Measurements from ENCODE around the gene ZAP70.
"Not testable (repeated sequence)": the region's sequence is repeated elsewhere in the genome, so short reads cannot be mapped to it uniquely, and the experiment has no call there.

ZAP70 gene

DNA sequence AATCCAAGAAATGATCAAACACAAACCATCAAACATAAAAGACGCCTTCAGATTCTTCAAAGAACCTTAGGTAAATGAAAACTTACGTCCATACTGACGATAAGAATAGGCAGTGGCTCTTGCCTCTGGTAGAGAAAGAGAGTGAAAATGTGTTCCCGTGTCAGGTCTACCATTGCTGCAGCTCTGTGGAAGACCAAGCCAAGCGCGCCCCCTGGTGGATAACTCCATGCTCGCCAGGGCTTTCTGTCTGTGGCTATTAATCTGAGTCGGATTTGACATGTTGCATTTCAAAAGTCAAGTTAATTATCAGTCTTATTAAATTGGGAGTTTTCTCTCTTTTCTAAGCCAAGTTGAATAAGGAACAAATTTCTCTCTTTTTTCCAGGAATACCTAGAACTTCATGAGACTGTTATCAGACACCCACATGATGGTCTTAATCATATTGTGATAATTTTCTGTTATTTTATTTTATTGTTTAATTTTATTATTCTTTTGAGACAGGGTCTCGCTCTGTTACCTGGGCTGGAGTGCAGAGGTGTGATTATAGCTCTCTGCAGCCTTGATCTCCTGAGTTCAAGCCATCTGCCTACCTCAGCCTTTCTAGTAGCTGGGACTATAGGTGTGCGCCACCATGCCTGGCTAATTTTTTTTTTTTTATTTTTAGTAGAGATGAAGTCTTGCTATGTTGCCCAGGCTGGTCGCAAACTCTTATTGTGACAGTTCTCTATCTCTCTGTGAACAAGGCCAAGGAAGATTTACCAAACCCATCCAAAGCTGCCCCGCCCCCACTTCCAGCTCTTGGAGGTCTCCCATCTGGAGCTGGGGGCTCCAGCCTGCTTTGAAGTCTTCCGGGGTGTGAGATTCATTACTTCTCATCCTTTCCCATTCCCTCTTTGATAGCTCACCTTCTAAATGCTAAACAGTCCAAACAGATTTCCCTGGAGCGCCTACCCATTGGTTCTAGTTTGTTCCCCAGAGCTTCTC is 15.8 kb upstream of the ZAP70 start:
- peak; percentile 91 to 97 for DNase-seq (ENCODE audit: low read depth in 1 of 2, low spot score in 1 of 2)

DNA sequence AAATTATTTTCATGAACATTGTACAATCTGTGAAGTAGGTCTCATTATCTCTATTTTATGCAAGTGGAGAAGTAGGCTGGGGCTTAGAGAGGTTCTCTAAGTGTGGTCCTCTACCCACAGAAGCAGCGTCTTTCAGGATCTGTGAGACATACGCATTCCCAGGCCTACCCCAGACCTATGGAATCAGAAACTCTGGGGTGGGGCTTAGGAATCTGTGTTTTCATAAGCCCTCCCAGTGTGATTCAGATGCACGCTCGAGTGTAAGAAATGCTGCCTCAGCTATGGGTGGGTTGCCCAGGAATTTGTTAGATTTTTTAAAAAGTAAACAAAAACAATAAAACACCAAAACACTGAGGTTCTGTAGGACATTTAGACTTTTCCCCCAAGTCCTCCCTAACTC is 14.8 kb upstream of the ZAP70 start:
- DNase-seq (ENCODE audit: low read depth in 1 of 2, low spot score in 1 of 2) = no peak

DNA sequence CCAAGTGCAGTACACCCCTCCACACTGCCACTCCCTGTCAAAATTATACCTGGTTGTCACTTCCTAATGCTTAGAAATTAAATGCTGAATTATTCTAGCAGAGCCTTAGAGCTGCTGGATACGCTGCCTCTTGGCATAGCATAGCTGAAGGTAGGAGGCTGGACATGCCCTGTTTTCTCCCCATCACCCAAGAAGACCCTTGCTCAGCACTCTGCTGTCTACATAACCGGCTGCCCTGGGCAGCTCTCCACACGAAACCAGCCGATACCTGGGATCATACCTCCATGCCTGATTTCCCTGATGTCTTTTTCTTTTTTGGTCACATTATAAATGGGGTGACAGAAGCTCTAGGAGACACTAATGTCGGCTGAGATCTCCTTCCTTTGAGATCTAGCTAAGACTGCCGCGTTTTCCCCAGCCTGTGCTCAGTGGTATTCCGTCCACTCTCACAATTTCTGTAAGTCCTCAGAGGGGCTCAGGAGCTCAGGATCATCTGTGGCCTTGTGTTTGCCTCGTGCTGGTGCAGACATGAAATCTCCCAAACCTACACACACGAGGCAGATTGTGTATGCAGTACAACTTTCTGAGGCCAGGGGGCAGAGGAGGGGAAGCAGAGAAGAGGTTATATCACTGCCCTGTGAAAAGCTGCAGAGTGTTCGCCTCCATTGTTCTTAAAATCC is 13.5 kb upstream of the ZAP70 start:
- peak in 1 of 2 donors; percentile 65 for DNase-seq (ENCODE audit: low read depth in 1 of 2, low spot score in 1 of 2)

DNA sequence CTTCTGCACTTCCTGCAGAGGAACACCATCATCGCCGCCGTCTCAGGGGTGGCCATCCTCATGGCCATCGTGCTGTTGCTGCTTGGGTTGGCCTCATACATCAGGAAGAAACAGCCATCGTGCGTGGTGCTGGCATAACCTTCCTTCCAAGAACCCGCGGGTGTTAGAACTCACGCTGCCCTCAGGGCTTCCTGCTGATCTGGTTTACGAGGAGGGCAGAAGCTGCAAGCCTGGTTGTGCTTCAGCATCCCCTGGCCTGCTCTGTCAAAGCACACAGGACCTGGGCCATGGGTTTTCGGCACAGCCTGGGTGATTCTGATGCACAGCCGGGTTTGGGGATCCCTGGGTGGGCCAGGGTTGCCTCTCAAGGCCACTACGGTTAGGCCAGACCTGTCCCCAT is 12.2 kb upstream of the ZAP70 start:
- DNase-seq (ENCODE audit: low read depth in 1 of 2, low spot score in 1 of 2) = no peak

DNA sequence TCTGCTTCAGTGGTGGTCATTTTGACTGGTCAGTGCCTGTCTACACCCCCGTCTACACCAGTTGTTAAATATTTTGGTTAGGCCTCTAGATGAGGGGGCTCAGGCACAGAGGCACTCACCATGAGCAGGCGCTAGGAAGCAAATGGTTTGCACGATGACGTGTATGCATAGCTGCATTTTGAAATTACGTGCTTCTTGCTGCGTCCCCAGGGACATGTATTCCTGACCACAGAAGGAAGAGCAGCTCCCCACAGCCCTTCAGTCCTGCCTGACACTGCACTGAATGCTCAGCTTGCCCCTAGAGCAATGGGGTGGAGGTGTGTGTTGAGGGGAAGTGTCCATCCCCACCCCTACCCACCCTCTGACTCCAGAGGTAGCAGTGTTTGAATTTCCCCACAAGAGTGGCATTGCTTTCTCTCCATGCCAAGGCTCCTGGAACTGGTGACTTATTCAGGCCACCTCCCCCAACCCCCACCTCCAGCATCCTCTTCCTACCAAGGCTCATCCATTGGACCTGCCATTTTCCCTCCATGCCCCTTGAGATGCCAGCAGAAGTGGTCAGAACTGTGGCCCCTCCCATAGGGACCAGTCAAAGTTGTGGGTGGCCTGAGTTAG is 11.4 kb upstream of the ZAP70 start:
- no peak for DNase-seq (ENCODE audit: low read depth in 1 of 2, low spot score in 1 of 2)

DNA sequence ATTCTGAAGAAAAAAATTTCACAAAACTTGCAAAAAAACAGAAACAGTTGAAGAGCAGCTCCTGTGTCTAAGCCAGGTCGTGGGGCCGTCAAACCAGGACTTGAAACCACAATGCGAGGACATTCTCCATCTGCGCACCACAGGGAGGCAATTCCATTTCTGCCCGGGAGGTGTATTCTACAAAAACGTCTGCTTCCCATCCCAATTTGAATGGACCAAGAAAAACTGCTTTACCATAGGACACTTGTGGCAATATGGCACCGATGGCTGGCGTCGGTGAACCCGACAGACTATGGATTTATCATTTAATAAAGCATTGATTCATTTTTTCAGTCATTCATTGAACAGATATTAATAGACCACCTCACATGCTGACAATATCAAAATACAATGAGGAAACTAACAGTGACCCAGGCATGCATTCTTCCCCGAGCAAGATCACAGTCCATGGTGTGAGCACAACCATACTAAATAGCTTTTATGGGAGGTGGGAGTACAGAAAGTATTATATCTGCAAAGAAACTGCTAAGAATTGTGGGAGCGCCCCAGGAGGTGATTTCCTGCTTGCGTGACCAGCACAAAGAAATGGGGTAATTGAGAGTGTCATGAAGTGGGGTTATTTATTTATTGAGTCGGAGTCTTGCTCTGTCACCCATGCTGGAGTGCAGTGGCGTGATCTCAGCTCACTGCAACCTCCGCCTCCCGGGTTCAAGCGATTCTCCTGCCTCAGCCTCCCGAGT is 10.5 kb upstream of the ZAP70 start:
- DNase-seq (ENCODE audit: low read depth in 1 of 2, low spot score in 1 of 2) = no peak

DNA sequence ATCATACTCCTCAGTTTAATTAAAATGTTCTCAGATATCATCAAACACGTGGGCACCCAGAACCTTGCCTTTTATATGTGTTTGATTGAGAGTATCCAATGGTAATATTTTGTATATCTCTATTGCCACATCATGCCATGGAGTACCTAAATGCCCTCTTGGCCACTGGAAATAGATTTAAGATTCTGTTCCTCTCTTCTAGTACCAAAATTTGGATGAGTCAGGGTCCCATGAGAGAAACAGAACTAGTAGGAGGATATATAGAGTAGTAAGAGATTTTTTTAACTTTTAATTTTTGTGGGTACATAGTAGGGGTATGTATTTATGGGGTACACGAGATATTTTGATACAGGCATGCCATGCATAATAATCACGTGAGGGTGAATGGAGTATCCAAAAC is 9.6 kb upstream of the ZAP70 start:
- DNase-seq (ENCODE audit: low read depth in 1 of 2, low spot score in 1 of 2) = no peak

DNA sequence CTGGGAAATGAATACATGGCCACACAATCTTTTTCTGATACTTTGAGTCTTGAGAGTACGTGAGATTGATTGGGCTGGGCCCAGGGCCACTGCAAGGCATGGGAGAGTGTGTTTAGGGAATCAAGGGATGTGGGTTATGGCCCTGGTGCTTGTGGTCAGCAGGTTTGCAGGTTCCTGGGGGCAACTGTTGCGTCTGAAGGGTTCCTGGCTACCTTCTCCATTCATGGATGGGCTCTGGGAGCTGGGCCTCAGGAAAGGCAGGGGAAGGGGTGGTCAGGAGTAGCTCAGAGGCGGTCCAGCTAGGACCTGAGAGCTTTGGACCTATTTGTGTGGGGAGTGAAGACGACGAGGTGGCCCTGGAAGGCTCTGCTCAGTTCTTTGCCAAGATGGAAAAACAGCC is 8.4 kb upstream of the ZAP70 start:
- DNase-seq (ENCODE audit: low read depth in 1 of 2, low spot score in 1 of 2) = no peak

DNA sequence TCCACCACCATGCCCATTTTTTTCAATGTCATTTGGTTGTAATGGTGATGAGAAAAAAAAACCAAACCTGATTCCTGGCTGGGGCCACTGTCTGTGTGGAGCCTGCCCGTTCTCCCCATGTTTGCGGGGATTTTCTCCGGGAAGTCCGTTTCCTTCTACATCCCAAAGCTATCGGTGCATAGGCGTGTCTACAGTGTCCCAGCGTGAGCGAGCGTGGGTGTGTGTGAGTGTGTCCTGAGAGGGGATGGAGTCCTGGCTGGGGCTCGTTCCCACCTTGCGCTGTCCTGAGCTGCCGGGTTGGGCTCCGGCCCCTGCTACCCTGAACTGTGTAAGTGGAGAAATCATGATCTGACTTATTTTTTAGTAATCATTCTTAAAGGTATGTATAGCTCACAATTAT is 7.3 kb upstream of the ZAP70 start:
- DNase-seq (ENCODE audit: low read depth in 1 of 2, low spot score in 1 of 2) = no peak

DNA sequence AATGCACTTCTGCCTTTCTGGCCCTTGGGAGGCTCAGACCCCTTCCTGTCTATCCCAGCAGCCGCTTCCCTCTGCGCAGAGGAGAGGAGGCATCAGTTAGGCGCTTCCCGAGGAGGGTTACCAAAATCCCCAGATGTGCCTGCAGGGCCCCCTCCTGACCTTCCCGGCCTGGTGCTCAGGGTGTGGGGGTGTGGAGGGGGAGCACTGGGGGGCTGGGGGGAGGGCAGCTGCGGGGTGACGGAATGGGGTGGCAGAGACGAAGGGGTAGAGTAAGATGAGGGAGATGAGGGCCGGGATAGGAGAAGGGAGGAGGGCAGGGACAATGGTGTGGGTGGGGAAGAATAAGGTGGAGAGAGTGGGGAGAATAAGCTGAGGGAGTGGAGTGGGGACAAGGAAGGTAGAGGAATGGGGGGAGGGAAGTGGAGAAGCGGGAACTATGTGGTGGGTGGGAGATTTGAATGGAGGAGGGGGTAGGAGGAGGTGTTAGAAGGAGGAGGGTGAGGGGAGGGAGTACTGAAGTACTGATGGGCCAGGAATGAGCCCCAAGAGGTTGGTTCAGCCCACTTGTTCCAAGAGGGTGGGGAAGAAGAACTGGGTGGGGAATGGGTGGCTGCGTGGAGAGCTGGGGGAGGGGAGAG is 6.5 kb upstream of the ZAP70 start:
- no peak for DNase-seq (ENCODE audit: low read depth in 1 of 2, low spot score in 1 of 2)

DNA sequence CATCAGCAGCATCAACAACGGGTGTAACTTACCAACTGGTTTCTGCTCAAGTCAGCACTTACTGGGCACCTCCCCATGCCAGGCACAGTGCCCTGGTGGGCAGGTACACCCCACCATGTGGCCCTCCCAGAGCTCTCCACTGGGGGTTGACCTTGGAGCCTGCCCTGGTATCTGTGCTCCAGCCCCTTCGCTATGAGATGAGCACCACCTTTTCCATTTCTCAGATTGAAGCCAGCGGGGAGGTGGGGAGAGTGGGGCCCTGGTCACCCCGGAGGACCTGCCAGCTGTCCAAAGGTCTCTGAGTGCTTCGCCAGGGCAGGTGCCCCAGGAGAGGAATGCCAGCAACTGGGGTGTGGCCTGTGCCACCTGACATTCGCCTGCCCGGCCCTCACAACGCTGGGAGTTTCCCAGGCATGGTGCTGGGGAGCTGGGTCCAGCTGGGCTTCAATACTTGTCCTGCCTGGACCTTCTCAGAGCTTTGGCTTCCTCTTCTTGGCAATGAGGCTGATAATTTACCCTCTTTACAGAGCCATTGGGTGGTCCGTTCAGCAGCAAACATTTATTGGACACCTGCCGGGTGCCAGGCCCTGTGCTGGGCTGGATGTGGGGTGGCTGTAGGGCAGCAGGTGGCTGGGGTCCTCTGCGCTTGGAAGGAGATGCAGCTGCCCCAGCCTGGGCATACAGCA is 5.9 kb upstream of the ZAP70 start:
- no peak for DNase-seq (ENCODE audit: low read depth in 1 of 2, low spot score in 1 of 2)

DNA sequence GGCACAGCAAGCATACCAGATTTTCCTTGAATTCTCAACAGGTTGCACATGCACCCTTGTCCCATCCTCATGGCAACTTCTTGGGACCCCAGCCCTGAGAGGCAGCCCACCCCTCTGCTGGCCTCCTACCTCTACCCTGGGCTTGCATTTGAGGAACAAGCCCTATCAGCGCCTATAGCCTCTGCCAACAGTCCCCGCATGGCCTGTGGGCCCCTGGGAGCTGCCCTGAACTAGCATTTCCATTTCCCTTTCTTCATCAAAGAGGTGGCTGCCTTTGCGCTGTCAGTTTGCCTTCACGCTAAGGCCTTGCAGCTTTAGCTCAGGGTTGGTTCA is 5.4 kb upstream of the ZAP70 start:
- DNase-seq (ENCODE audit: low read depth in 1 of 2, low spot score in 1 of 2) = no peak

DNA sequence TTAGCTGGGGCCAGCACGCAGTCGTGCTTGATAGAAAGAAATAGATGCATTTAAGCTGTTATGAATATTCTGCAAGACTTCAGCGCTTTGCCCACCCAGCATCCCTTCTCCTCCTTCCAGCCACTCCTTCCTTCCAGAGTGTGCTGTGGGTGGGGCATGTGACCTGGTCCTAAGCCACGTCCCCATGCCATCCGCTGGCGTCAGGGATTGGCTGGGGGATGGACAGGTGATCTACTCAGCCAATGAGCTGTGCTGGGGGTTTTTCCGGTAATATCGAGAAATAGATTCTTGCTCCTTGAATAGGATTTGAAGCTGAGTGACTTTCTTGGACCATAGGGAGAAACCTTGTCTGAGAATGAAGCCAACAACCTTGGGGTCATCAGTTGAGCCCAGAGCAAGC is 4.8 kb upstream of the ZAP70 start:
- no peak for DNase-seq (ENCODE audit: low read depth in 1 of 2, low spot score in 1 of 2)

DNA sequence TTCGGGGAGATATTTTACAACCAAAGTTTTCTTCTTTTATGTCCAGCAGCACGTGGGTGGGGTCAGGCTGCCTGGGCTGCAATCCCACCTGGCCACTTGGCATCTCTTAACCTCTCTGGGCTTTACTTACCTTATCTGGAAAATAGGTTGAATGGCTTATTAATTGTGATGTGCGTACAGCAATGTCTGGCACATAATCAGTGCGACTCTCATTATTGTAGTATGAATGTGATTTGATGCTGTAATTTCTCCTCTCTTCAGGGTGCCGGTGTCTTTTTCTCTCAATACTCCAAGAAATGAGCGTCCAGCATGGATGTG is 2.0 kb upstream of the ZAP70 start:
- DNase-seq (ENCODE audit: low read depth in 1 of 2, low spot score in 1 of 2) = no peak

DNA sequence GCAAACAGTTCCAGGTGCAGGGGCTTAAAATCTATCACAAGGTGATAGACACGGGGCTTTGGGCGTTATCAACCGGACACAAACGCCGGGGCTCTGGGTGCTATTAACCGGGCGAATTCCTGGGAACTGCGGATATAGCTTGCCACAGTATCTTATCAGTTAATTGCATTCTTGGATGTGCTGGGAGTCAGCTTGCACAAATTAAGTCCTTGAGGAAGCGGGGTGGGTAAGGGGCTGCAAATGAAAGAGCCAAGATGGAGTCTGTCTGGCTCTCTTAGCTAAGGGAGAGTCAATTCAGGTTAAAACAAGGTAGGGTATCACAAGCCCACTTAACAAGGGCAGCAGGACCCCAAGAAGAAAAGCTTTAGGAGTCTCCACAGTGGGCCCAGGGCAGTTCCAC is 1.2 kb upstream of the ZAP70 start:
- not testable (repeated sequence) for DNase-seq (ENCODE audit: low read depth in 1 of 2, low spot score in 1 of 2)

DNA sequence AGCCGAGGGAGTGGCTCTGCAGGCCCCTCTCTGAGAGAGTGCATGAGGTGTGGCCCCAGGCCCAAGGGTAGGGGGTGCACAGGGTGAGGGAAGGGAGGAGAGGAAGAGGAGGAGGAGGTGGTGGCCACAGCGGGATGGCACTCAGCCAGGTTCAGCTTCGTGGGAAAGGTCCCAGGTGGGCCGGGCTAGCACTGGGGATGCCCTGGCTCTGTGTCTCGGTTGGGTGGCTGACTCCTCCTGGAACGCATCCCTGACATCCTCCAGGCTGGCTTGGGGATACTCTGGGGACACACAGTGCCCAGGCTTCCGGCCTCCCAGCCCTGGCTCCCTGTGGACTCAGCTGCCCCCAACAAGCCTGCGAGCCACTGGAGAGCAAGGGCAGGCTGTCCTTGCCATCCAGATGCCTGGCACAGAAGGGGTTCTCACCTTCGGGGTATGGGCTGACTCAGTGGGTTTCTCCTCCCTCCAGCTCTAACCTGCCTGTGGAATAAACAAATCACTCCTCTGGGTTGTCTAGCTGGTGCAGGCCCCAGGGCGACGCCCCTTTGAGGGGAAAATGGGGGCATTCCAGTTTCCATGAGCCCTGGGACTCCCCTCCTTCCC is 582 bp upstream of the ZAP70 start:
- peak in 1 of 2 donors; percentile 54 for DNase-seq (ENCODE audit: low read depth in 1 of 2, low spot score in 1 of 2)

DNA sequence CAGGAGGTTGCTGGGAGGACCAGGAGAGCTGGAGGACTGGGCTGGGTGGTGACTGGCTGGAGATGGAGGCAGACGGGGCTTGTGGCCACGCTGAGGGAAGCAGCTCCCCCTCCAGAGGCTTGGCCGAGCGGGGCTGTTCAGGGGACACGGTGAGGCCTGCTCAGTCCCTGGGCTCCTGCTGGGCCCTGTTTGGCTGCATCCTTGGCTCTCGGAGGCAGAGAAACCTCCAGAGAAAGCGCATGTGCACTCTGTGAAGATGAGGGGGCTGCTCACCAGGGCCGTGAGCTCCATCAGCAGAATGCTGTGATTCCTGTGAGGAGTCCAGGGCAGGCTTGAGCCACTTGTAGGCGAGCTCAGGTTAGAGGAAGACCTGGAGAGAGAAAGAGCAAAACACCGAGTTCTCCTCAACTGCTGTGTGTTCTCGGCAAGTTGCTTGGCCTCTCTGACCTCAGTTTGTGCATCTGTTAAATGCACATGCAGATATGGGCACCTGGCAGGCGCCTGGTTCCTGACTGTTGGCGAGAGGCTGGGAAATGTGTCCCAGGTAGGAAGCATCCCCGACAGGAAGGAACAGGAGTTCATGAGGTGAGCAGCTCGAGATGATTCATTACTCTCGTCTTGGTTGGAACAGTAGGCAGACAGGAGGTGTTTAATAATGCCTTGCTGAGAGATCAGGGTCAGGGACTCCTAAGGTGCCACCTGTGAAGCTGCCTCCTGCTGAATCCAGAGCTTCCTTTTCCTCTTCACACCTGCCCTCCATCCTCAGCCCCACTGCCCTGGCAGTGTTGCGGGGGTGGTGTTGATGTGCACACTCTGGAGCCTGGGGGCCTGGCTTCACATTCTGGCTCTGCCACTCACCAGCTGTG is 941 bp downstream of the ZAP70 start:
- no peak for DNase-seq (ENCODE audit: low read depth in 1 of 2, low spot score in 1 of 2)

DNA sequence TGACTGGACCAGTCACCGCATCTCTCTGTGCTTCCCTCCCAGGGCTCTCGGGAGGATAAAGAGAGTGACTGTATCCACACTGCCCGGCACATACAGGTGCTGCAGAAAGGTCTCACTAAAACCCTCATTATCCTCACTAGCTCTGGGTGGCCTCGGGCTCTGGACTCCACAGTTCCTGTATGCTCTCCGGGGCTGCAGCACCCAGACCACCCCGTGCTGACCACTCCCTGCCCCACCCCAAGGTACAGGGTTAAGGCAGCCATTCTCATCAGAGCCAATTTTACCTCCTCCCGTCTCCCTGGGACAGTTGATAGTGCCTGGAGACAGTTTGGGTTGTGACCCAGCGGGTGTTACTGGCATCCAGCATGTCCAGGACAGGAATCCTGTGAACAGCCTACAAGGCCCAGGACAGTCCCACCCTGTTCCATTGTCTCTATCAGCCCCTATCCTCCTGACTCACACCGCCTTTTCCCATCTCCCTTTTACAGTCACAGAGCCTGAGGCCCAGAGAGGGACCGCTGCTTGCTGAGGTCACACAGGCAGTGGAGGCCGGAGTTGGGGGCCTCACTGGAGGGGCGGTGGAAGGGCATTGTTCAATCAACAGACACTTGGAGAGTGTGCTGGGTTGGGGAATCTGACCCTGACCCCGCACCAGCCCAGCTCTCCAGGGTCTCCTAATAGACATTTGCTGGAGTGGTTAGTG is 1.7 kb downstream of the ZAP70 start:
- no peak for DNase-seq (ENCODE audit: low read depth in 1 of 2, low spot score in 1 of 2)

All from activated CD4-positive, alpha-beta T cell treated with anti-CD3 and anti-CD28 coated beads, Interleukin-2, amount 50 U/mL, for 24 hours (primary cell).